Natural killer cell (primary cell): Measurements from ENCODE around the gene PPIL1. TPM values are rescaled to one million over a fixed set of nuclear protein-coding genes. Genes with fewer than 3 reads are reported as not detected.
A peak's percentile ranks its signal among the peaks of the same experiment; 100 is the strongest.

ENCODE experiments used
- ATAC-seq, 3 donors: fragments of 150-1000 bp in 2 of 3; fragments of 200-7000 bp in 1 of 3; cut with Tn5 transposase; 1 replicate in 1 of 3; 2 replicates in 2 of 3; pipeline ENCODE4 v1.10.0; 2021; ENCODE audit warnings: mild to moderate bottlenecking in 2 of 3, moderate library complexity in 2 of 3
- DNase-seq, 2 donors: peaks; one replicate each; pipeline versions ENCODE4 v3.0.0 to v3.0.0-alpha.2; 2013 to 2021; ENCODE audit warnings: mixed read lengths in 1 of 2
- H3K27ac ChIP-seq: one replicate; pipeline ENCODE4 v1.5.1; 2013; ENCODE audit warnings: mild to moderate bottlenecking, low read length
- H3K27me3 ChIP-seq: one replicate; pipeline ENCODE4 v1.6.1; 2013; ENCODE audit warnings: low read length; ENCODE audit not compliant: control insufficient read depth, insufficient read depth
- H3K36me3 ChIP-seq: one replicate; pipeline ENCODE4 v1.6.1; 2013; ENCODE audit warnings: low read length; ENCODE audit not compliant: control insufficient read depth, insufficient read depth
- H3K4me1 ChIP-seq: one replicate; pipeline ENCODE4 v1.6.1; 2013; ENCODE audit warnings: low read length; ENCODE audit not compliant: control insufficient read depth, insufficient read depth
- H3K4me3 ChIP-seq: one replicate; pipeline ENCODE4 v1.5.1; 2013; ENCODE audit warnings: low read length
- H3K9me3 ChIP-seq: one replicate; pipeline ENCODE4 v1.6.1; 2013; ENCODE audit warnings: low read length; ENCODE audit not compliant: control insufficient read depth, insufficient read depth
- H3K27ac Mint-ChIP-seq, 2 donors: one replicate each; pipeline ENCODE4 v1.8.0; 2022; ENCODE audit warnings: mild to moderate bottlenecking in 2 of 2, mixed read lengths in 2 of 2, moderate library complexity in 1 of 2
- H3K27me3 Mint-ChIP-seq, 2 donors: one replicate each; pipeline ENCODE4 v1.8.0; 2022; ENCODE audit warnings: low read depth in 2 of 2, mixed read lengths in 2 of 2
- H3K36me3 Mint-ChIP-seq: one replicate; pipeline ENCODE4 v1.8.0; 2022; ENCODE audit warnings: mixed read lengths
- H3K4me1 Mint-ChIP-seq, 2 donors: one replicate each; pipeline ENCODE4 v1.8.0; 2022; ENCODE audit warnings: mixed read lengths in 2 of 2
- H3K4me3 Mint-ChIP-seq: one replicate; pipeline ENCODE4 v1.8.0; 2022; ENCODE audit warnings: mild to moderate bottlenecking, moderate library complexity, mixed read lengths
- H3K9me3 Mint-ChIP-seq, 2 donors: one replicate each; pipeline ENCODE4 v1.8.0; 2022; ENCODE audit warnings: mixed read lengths in 2 of 2
- WGBS: methylation state at CpG from one replicate; pipeline ENCODE4 v1.1.7; 2013; ENCODE audit warnings: missing lambda C conversion rate; ENCODE audit not compliant: insufficient coverage; 5-methylcytosine and 5-hydroxymethylcytosine counted together
- intact Hi-C: fragments of 100-400 bp; cut with micrococcal nuclease; formaldehyde crosslinking; loops from one replicate; pipeline ENCODE4 v1.14.2; 2022
- total RNA-seq, 4 donors: library from RNA; stranded (reverse); fragments of 120-200 nt in 1 of 4; gene quantifications; one replicate each; pipeline versions ENCODE4 v1.2.3 to v1.2.4, GENCODE V29; 2013 to 2022
- TF ChIP-seq, protein P1 (sequence below): fragments of 200-600 bp; IDR thresholded peaks from one replicate; pipeline ENCODE4 v1.8.0; 2022; ENCODE audit warnings: antibody characterized with exemption

The PPIL1 gene
- total RNA-seq, 3 donors from 2014 or later (not counting 1 experiment from before 2014, with no cell fraction given): 2.6 to 5.2 (median 5.1) TPM

- peak overlapping the region; percentile 21 for H3K4me3 ChIP-seq
- Mint-ChIP-seq H3K4me1 (peaks cover 6 to 21% of the 10 kb centered on the region in 2 donors), H3K4me3 (peak overlapping the region; percentile 74), H3K9me3 (no peaks in the 10 kb centered on the region), H3K36me3 (no peaks in the 10 kb centered on the region), H3K27me3 (peaks cover 35 to 40% of the 10 kb centered on the region in 2 donors), H3K27ac (peak overlapping the region in 1 of 2 donors; percentile 40)
- intact Hi-C loops: no loop called here
- peaks cover 22% of the 10 kb centered on the region for H3K4me1 ChIP-seq
- H3K27ac ChIP-seq: no peak overlapping the region
- TF ChIP-seq, protein P1, sequence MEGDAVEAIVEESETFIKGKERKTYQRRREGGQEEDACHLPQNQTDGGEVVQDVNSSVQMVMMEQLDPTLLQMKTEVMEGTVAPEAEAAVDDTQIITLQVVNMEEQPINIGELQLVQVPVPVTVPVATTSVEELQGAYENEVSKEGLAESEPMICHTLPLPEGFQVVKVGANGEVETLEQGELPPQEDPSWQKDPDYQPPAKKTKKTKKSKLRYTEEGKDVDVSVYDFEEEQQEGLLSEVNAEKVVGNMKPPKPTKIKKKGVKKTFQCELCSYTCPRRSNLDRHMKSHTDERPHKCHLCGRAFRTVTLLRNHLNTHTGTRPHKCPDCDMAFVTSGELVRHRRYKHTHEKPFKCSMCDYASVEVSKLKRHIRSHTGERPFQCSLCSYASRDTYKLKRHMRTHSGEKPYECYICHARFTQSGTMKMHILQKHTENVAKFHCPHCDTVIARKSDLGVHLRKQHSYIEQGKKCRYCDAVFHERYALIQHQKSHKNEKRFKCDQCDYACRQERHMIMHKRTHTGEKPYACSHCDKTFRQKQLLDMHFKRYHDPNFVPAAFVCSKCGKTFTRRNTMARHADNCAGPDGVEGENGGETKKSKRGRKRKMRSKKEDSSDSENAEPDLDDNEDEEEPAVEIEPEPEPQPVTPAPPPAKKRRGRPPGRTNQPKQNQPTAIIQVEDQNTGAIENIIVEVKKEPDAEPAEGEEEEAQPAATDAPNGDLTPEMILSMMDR: no peak
- H3K36me3 ChIP-seq: no peaks in the 10 kb centered on the region
- DNase-seq (peak; percentile 43 to 59), ATAC-seq (peak; percentile 68 to 86 (median 78))
- WGBS: 22% methylated on average over 44 of the region's 44 CpGs
- H3K9me3 ChIP-seq: no peaks in the 10 kb centered on the region
- peaks cover 29% of the 10 kb centered on the region for H3K27me3 ChIP-seq
These were observed 33.9 kb downstream of the PPIL1 start for GRCh38 chr6:36840432-36841403.

DNA sequence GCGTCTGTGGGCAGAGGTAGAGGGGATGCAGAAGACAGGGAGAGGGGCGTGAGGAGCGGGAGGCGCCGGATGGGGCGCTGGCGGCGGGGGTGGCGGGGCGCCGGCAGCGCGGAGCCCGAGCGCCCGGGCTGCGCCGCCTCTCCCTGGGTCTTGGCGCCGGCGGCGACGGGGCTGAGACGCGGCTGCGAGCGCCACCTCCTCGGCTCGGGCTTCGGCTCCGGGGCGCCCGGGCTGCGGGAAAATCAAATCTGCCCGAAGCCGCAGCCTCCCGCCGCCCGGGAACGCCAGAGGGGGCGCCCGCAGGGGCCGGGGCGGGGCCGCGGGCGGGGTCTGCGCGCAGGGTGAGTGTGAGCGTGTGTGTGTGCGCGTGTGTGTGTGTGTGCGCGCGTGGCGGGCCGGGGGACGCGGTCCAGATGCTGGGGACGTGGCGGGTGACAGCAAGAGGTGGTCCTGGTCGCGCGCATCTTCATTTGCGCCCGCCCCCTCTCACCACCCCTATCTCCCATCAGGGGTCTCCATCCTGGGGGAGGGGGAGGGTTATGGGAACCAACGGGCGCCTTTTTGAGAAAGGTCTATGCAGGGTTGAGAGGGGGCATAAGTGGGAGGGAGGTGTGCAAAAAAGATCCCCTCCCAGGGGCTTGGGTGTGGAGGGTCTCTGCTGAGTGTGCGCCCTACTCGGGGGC lies 34.7 kb downstream of the PPIL1 start:
- H3K27me3 ChIP-seq: peaks cover 29% of the 10 kb centered on the region
- Mint-ChIP-seq H3K27ac (peak overlapping the region in 1 of 2 donors; percentile 40), H3K9me3 (no peaks in the 10 kb centered on the region), H3K4me3 (peak overlapping the region; percentile 74), H3K36me3 (no peaks in the 10 kb centered on the region), H3K27me3 (peaks cover 35 to 41% of the 10 kb centered on the region in 2 donors), H3K4me1 (peaks cover 6 to 21% of the 10 kb centered on the region in 2 donors)
- TF ChIP-seq, protein P1: no peak
- peak; percentile 24 to 62 for DNase-seq
- ATAC-seq: peak; percentile 49 to 59 (median 56)
- no peak overlapping the region for H3K27ac ChIP-seq
- H3K4me1 ChIP-seq: peaks cover 22% of the 10 kb centered on the region
- 1% methylated on average over 59 of the region's 70 CpGs for WGBS
- no peaks in the 10 kb centered on the region for H3K36me3 ChIP-seq
- no peaks in the 10 kb centered on the region for H3K9me3 ChIP-seq
- peak overlapping the region; percentile 21 for H3K4me3 ChIP-seq
- intact Hi-C loops: no loop called here

DNA sequence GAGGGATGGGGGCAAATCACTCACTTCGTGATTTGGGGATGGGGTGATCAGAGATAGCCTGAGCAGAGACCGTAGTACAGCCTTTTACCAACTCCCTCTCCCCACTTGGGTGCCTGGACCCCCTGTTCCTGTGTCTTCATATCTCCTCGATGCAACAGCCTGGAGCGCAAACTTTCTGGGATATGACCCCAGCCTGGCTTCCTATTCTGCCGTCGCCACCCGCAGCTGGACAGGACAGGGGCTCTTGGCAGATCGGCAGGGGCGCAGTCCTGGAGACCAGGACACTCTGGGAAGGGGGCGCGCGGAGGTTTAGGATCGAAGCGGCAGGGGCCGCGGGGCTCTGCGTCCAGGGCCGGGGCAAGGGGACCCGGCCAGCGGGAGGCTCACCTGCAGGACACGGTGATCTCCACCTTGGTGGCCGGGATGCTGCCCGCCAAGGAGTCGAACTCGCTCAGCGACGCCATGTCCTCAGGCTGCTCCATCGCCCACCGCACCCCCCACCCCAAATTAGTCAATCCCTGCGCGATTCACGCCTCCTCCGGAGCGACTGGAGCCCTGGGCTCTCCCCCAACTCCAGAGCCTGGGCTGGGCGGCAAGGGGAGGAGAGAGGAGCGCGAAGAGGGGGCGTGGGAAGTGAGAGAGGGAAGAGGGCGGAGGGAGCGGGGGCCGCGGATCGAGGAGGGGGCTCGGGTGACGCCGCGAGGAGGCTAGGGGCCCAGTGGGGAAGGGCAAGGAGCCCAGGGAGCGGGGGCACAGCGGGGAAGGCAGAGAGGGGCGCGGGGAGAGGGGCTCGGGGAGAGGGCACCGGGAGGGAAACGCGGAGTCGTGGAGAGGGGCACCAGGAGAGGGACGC lies 35.5 kb downstream of the PPIL1 start, which contains the start of gene CPNE5:
CPNE5 (minus strand) TSS at position 549 of the 853 bp plus-strand sequence; CDS start at position 482, 67 bp downstream.
- DNase-seq (no peak), ATAC-seq (no peak)
- TF ChIP-seq, protein P1: no peak
- Mint-ChIP-seq H3K4me1 (peaks cover 6 to 21% of the 10 kb centered on the region in 2 donors), H3K9me3 (no peaks in the 10 kb centered on the region), H3K27ac (peak within 1 kb of the TSS in 1 of 2 donors; percentile 40), H3K27me3 (peaks cover 35 to 41% of the 10 kb centered on the region in 2 donors), H3K36me3 (no peaks in the 10 kb centered on the region), H3K4me3 (peak within 1 kb of the TSS; percentile 74)
- no peaks in the 10 kb centered on the region for H3K9me3 ChIP-seq
- peaks cover 22% of the 10 kb centered on the region for H3K4me1 ChIP-seq
- H3K36me3 ChIP-seq: no peaks in the 10 kb centered on the region
- H3K4me3 ChIP-seq: peak within 1 kb of the TSS; percentile 21
- no peak within 1 kb of the TSS for H3K27ac ChIP-seq
- 9% methylated on average over 56 of the region's 57 CpGs for WGBS
- H3K27me3 ChIP-seq: peaks cover 29% of the 10 kb centered on the region
- intact Hi-C loops: no loop called here
